Activated CD8-positive, alpha-beta memory T cell treated with anti-CD3 and anti-CD28 coated beads for 4 hours (primary cell): Measurements from ENCODE around the gene COMMD8.
A peak's percentile ranks its signal among the peaks of the same experiment; 100 is the strongest.
"Not testable (repeated sequence)": the region's sequence is repeated elsewhere in the genome, so short reads cannot be mapped to it uniquely, and the experiment has no call there.

Experiments
- DNase-seq, 2 donors: peaks; one replicate each; pipeline ENCODE4 v3.0.0-alpha.2; 2020; ENCODE audit warnings: low read depth in 2 of 2

COMMD8 gene

DNA sequence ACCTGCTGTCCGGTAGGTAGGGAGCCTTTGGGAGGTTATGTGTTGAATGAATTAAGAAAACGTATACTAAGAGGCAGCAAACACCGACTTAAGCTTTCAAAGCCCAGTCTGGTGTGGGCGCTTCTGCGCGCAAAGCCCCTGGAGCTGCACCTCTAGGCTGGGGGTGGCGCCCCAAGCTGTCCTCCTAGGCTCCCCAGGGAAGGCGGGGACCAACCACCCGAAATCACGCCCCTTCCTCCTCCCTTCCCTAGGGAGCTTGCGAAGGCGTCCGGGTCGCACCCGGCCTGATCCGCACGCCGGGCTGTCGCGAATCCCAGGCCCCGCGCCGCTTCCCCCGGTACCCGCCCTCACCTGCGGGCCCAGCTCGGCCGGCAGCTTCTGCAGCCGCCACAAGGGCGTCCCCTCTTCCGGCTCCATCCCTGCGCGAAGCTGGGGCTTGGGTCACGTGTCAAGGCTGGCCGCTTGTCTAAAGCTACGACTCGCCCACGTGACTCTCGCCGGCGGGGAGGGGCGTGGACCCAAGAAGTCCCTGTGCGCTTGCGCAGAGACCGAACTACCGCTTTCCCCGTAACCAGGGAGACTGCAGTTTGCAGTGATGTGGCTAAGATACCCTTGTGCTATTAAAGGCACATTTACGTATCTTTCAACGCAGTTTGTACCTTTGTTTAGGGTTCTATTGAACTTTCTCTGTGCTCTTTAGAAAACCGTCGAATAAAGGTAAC, at the start of gene COMMD8:
Gene COMMD8 (minus strand): TSS at position 468 of the 722 bp plus-strand sequence. CDS start 51 bp downstream, at position 417.
- peak; percentile 94 to 95 for DNase-seq

DNA sequence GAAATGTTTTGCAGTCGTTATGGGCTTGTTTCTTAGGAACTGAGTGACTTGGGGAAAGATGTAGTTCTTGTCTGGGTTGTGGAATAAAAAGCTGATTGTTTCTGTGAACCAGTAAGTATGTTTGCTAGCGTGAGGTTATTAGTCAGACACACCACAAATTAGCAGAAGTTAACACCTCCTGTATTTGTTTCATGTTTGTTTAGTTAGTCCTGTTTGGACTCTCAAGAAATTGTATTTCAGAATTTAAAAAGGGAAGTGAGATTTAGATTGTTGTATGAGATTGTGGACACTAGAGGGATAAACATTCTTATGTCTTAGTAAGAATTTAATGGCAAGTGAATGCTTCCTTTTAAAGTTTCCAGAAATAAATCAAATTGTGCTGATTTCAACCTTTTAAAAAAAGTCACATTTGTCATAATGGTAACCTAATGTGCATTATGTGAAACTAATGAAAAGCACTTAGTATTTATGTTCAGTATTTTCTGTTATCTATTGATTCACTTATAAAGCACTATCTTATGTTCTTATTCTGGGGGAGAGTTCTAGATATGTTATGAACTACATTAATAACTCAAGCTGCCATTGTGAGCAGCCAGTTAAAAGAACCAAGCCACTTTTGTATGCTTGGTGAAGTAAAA, 47.1 kb upstream of the COMMD8 start:
- no peak for DNase-seq

DNA sequence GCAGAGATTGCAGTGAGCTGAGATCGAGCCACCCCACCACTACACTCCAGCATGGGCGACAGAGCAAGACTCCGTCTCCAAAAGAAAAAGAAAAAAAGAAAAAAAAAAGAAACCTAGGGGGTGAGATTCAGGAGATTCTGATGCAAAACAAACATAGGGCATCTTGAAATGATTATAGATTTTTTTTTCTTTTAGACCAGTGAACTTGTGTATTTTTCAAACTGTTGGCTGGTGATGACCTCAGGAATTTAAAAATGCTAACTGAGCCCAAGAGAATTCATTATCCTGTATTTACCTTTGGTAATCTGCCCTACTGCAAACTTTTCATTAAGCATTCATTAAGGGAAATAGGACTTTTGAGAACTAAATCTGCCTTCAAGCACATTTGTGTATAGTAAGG, 42.2 kb upstream of the COMMD8 start:
- no peak for DNase-seq

DNA sequence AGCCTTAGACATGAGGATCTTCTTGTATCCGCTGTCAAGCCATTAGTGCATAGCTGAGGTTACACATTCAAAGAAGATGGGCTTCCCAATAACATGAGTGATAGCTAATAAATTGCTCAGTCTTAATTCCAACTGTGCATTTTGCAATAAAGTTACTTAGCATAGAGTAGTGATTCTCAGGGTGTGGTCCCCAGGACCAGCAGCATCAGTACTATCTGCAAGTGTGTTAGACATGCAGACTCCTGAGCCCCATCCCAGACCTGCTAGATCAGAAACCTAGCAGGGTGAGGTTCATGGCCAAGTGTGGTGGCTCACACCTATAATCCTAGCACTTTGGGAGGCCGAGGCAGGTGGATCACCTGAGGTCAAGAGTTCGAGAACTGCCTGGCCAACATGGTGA, 41.6 kb upstream of the COMMD8 start:
- DNase-seq = no peak

DNA sequence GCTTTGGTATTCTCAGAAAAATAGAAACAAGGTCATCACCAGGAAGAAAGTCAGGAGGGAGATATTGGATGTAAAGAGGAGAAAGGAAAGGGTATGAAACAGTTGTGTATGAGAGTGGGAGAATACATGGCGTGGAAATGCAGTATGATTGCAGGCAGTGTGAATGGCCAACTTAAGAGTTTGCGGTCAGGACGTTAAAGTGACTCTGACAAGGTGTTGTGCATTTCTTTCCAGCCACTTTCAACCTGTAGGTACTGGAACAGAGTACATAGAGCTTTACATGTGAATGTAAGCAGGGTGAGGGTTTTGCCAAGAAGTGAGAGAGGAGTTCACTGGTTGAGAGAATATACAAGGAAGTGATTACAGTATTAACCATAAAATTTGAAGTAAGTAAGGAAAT, 37.3 kb upstream of the COMMD8 start:
- no peak for DNase-seq

DNA sequence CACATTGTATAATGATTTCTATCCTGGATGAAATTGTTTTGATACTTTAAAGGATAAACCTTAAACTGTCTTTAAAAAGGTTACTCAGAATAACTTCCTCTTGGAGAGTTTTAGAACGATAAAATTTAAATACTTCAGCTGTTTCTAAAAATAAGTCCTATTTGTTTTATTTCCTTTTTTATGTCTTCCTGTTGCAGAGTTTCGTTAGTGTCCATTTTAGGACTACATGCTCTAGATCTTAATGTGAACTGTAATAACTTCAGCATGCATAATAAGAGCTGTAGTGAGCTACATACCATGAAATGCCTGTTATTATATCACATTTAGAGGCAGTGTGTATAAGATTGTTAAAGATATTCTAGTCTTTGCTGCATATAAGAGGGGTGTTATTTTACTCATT, 36.2 kb upstream of the COMMD8 start:
- DNase-seq = no peak

DNA sequence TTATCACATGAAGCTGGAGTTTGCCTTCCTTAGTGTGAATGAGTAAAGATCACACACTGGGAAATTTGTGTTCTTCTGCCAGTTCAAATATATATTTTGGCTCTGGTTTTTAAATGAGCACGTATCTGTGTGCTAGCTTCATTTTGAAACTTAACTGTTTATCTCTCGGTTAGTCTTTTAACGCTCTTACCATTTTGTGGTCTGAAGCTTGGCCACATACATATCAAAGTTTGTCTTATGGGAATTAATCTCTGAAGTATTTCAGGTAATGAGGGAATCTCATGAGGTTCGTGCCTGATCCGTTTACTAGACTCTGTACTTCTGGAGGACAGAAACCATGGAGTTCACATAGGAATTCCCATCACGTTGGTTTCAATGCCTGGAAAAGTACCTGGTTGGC, 35.4 kb upstream of the COMMD8 start:
- no peak for DNase-seq

DNA sequence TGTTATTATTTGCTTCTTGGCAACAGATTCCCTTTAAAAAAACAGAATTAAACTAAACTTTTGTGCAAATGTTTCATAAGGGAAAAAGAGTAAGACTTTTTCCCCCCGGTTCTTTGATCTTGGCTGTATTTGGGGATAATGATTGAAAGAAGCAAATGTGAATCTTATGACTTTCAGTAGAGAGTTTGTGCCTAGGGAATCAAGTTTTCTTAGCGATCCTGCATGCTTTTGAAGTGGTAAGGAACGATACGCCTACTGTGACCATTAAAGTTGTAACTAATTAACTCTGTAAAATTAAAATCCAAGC, 30.6 kb upstream of the COMMD8 start:
- no peak for DNase-seq

DNA sequence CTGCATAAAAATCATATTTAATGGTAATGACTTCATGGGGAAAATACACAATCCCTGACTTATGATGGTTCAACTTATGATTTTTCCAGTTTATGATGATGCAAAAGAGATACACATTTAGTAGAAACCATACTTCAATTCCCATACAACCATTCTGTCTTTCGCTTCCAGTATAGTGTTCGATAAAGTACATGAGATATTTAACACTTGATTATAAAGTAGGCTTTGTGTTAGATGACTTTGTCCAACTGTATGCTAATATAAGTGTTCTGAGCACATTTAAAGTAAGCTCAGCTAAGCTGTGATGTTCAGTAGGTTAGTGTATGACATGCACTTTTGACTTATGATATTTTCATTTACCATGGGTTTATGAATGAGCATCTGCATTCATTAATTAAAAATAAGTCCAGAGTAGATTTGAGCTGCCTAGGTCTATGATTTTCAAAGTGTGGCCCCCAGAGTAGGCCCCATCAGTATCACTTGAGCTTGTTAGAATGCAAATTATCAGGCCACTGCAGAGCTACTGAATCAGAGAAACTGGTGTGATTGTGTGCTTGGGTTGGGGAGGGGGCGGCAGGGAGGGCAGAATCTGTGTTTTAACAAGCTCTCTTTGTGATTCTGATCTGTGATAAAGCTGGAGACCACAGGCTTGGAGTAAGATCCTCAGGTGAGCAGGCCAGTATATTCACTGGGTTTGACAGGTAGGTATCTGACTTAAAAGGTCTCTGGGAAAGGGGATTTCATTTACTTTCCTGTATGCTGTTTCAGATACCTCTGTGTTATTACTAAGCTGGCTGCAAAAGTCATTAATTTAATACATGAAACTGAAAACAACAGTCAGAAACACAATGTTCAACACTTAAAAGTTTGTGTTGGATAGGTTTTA, 30.0 kb upstream of the COMMD8 start:
- DNase-seq = no peak

DNA sequence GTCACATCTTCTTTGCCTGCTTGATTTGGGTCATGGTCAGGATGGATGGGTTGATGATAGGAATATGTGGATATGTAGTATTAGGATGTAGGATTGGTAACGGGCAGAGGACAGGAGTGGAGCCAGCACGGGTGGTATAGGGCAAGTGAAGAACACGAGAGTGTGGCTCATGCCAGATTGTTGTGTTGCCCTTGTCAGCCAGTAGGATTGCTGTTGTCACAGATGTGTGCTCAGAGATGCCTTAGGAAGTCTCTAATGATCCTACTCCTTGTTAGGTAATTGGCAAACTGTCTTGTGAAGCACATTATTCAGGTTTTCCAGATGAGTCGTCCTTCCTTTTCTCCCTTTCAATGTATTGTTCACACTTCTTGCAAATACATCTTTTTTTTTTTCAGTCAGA, 27.0 kb upstream of the COMMD8 start:
- no peak for DNase-seq

DNA sequence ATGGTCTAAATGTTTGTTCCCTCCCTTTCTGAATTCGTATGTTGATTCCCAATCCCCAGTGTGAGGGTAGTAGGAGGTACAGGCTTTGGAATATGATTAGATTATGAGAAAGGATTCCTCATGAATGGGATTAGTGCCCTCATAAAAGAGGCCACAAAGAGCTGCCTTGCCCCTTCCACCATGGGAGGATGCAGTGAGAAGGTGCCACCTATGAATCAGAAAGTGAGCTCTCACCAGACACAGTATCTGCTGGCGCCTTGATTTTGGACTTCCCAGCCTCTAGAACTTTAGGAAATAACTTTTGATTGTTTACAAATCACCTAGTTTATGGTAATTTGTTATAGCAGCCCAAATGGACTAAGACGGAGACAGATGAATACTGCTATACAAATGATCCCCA, 25.2 kb upstream of the COMMD8 start:
- no peak for DNase-seq

DNA sequence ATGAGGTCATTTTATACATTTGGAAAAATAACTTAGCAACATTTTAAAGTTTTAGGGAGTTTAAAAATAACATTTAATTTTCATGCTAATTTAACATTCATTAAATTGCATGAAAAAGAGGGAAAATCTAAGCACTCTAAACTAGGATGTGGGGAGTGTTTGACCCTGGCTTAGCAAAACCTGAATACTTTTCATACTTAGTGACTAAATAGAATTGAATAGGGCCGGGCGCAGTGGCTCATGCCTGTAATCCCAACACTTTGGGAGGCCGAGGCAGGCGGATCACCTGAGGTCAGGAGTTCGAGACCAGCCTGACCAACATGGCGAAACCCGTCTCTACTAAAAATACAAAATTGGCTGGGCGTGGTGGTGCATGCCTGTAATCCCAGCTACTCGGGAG, 23.2 kb upstream of the COMMD8 start:
- not testable (repeated sequence) for DNase-seq

DNA sequence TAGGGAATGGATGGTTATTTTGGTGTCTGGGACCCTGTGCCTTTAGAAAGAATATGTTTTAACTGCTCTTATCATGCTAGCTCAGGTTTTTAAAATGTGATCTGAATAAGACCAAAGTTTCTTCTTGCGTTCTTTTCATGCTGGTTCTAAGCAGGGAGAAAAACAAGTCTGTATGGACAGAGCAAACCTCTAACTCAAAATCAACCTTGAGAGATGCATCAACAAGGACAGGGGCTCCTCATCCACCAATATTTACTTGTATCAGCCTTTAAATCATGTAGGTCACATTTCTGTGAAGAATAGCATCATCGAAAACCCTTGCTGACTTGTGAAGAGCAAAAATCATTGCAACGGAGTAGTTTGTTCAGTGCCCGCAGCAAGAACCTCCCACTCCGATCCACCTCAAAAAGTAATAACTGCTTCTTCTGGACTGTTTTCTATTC, 22.8 kb upstream of the COMMD8 start:
- DNase-seq = no peak

DNA sequence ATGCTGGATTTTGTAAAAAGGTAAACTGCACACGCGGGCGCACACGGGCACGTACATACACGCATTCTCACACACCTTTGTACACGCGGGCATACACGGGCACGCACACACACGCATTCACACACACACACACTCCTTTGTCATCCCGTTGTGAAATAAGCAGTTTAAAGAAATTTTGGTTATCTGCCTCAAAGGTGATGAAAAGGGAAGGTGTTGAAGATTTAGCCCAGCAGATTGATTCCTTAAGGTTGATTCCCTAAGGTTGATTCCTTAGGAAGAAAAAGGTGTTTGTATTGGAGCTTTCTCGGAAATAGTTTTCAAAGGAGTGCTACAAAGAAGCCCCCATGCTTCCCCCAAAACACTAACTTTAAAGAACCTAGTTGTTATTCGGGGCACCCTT, 22.3 kb upstream of the COMMD8 start:
- DNase-seq = no peak

DNA sequence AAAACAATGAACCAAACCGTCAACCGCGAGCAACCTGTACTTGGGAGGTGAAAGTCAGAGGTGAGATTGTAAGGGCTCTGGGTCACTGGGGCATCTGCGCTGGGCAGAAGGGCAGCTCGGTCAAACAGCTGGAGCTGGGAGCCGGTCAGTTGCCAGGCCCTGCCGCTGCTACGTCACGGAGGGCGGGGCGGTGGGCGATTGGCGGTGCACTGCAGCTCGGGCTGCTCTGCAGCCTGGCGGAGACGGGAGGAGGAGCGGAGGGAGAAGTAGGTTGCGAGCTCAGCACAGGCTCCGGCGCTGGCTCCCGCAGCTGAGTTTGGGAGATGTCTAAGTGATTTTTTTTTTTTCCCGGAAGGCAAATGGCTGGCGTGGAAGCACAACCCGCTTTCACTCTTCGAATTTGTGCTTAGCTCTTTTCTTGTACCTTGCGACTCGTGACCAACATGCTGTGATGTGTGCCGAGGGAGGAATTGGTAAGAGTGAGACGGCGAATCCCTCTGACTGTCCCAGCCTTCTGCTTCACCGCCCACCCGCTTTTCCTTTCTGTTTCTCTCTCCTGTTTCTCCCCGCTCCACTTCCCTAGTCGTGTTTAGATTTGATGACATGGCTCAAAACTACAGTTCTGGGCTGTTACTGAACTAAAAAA, 21.7 kb upstream of the COMMD8 start, which contains the start of gene ATP10D:
Gene ATP10D (plus strand): TSS at position 229 of the 646 bp plus-strand sequence. CDS start 27,266 bp downstream, outside the sequence.
- DNase-seq = peak; percentile 53 to 57

DNA sequence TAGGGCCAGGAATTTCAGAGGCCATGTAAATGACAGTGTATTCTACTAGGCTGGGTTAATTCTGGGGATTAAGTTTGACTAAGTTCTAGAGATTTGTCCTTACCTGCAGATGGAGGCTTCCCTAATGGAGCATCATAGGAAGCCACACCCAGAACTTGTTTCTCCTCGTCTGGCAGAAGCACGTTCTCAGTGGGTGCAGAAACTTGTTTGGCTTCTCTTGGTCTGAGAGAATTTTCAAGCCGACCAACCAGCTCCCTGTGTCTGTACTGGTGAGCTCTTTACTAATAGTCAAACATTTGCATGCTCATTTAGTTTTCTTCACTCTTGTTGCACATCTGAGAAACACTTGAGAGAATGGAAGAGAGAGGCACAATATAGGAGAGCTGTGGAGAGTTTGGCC, 20.7 kb upstream of the COMMD8 start:
- no peak for DNase-seq

DNA sequence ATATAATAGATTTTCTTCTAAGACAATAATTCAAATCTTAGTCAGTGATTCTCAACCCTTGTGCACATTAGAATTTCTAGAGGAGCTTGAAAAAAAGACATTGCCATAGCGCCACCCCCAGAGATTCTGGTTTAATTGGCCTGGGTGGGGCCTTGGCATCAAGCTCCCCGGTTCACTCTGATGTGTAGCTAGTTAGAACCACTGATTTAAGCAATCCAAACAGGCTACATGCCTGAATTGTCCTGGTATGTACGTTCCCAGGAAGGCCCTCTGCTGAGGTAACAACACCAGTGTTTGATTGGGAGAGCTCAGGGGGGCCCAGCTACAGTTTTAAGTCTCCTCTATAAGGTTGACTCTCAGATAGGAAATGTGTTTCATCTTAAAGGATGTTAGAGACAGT, 20.2 kb upstream of the COMMD8 start:
- no peak for DNase-seq

DNA sequence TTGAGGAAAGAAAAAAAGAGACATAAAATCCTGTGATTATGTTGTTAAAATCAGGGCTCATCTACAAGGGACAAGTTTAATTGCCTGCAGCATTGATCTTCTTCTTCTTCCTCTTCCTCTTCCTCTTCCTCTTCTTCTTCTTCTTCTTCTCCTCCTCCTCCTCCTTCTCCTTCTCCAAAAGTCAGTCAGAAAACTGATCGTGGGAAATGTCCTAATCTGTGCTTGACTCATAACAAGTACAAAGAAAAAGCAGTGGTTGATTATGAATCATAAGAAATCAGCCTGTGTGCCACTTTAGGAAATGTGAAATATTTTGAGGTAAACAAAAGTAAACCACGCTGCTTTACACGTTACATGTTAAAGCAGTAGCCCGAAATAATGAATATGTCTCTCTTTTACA, 18.8 kb upstream of the COMMD8 start:
- DNase-seq = no peak

DNA sequence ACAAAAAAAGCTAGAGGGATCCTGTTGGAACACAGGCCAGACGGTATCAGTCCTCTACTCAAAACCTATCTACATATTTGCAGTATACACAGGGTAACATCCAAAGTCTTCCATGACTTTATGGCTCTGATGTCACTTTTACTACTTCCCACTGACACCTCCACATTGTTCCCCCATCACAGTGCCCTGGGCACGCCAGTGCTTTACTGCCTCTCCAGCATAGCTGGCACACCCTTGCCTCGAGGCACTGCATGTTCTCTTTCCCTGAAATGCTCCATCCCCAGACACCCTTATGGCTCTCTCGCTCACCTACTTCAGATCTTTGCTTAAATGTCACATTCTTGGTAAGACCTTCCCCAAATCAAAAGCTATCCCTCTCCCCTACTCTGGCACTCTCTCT, 15.3 kb upstream of the COMMD8 start:
- DNase-seq = no peak

DNA sequence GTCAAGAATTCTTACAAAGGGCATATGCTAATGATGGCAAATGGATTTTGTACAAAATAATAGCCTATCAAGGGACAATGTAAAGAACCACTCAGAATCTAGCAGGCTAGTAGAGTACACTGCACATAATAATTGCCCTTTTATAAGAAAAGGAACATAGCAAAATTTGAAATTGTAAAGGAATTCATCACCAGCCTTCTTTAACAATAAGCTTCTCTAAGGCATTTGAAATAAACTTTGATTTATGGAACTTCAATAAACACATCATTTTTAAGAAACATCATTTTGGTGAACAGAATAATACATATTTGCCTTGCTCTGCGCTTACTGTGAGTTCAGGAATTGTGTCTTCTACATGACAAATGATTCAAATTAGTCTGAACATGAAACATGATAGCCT, 11.9 kb upstream of the COMMD8 start:
- DNase-seq = no peak

DNA sequence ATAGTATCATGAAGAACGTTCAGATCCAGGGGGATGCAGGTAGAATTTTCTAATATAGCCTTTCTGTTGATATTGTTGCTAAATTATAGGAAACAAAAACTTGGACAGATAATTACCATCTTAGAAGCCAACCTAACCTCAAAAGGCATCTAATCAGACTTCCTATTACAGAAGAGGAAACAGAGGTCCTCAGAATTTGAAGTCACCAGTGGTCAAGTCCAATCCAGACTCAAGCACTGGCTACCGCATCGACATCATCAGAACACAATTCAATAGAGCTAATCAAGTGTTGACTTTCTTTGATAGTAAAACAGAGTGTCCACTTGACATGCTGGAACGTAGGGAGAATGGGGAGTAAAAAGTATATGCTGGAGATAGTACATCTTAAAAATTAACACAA, 11.3 kb upstream of the COMMD8 start:
- no peak for DNase-seq

DNA sequence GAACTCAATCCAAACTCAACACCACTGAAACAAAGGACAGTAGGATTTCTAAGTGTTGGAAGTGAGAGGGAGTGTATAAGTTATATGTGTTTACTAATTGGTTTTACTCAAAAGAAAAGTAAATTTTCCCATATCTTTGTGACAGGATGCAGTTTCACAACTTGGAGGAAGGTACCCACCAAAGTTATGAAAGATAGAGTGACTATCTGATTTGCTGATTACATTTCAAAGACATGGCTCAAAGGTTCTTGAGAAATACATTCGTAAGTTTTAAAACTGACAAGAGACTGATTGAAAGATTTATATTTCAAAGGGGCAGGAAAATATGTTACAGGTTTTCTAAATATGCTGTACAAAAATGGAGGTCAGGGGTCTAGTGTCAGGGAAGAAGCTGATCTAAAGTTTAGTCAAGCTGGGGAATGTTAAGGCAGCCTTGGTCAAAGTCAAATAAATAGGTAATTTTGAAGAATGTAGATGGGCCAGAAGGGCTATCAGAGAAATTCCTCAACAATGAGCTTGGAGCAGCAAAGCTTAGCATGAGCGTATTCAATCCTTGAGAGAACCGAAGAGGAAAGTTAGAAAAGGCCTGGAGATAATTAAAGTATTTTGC, 9.7 kb upstream of the COMMD8 start:
- DNase-seq = no peak
